HG02678 (cell line): ENCODE results near the gene COASY.

ENCODE experiments used
- ATAC-seq: cut with Tn5 transposase; IDR thresholded peaks from one replicate; pipeline ENCODE4 v1.9.1; 2021; ENCODE audit warnings: mild to moderate bottlenecking, moderate library complexity; ENCODE audit not compliant: unreplicated experiment

COASY gene

DNA sequence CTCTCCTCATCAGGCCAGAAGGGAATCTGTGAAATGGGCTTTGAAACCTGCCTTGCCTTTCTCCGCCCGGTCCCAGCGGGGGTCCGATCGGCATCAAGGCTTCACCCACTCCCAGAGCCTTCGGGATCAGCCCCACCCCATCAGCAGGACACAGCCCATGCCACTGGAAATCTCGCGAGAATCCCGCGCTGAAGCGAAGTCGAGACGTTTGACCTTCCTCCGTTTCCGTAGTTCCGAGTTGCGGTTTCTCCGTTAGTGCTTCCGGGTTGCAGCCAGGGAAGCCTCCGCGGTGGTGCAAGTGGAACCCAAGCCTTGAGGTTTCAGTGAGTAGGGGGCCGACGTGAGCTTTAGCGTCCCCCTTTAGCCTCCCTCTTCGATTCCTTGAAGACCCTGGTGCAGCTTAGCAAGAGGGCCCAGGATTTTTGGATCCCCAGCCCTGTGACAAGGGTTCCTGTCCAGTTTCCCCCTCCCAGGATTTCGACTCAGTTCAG, at the start of gene COASY:
Gene COASY, plus strand, starts transcription at position 252 of the 491 bp plus-strand sequence. CDS start 475 bp downstream, outside the sequence.
- ATAC-seq = peak; percentile 58

DNA sequence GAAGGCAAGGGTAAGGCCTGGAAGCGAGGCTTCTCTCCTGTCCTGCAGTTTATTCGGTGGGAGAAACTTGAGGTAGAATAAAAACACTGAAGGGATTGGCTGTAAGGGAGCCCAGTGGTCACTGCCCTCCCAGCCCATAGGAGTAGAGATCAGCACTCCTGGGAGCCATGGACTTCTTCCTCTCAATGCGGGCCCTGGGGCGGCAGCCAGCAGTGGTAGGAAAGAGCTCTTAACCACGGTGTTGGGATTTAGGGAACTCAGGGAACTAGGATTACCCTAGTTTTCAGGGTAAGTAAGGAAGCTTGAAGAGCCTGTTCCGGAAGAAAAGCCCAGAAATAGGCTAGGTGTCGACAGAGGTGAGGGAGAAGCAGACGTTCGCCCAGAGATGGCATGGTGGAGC, 49.7 kb upstream of the COASY start:
- ATAC-seq = no peak

DNA sequence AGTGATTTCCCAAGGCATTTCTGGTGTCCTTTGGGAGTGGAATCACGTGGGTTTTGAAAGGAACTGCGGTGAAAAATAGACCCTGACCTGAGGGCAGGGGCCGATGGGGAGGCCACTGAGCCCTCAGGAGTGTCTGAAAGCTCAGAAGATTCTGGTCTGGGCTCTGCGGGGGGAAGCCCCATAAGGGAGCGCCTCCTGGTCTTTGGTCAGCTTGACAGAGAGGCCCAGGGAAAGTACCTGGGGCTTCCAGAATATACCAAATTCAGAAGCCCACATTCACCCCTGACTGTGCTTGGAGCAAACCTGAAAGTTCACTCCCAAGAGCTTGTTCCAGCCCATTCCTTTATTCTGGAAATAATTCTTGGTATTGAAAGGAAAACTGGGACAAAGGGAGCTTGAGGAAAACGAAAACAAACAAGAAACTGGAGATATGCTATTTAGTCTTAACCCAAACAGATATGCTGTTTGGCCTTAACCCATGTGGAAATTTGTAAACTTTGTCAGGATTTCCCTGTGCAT, 49.2 kb upstream of the COASY start:
- ATAC-seq = no peak

DNA sequence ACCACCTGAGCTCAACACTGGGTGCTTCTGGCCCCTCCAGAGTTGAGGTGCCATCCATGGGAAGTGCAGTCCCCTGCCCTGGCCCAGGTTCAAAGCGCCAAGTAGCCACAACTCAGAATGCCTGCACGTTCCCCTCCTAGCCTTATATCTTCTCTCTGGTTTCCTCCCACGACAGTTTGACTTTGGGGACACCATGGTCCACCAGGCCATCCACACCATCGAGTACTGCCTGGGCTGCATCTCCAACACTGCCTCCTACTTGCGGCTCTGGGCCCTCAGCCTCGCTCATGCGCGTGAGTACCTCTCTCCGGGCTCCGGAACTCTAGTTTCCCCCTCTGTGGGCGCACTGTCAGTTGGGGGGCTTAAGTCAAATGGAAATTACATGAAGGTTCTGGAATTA, 48.3 kb upstream of the COASY start:
- no peak for ATAC-seq

DNA sequence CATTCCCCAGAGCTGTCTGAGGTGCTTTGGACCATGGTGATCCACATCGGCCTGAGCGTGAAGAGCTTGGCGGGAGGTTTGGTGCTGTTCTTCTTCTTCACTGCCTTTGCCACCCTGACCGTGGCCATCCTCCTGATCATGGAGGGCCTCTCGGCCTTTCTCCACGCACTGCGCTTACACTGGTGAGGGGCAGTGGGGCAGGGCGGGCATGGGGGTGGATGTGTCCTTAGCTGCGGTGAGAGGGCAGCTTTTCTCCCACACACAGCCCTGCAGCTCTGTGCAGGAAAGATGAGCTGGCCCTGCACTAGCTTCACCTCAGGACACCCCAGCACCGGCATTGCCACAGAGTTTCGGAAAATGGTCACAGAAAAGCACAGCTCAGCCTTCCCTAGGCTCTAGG, 47.7 kb upstream of the COASY start:
- ATAC-seq = no peak

DNA sequence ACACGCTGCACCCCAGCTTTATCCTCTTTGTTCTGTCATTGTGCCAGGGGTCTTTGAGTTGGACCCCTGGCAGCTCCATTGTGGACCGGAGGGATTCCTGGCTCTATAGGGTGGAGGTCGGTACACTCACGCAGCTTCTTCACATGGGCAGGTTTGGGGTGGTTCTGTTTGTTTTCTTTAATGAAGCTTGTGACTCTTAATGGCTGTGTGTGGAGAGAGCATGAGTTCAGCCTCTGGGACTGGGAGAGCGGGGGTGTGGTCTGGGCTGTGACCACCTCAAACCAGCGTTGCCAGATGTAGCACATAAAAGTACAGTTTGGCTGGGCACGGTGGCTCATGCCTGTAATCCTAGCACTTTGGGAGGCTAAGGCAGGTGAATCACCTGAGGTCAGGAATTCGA, 47.1 kb upstream of the COASY start:
- no peak for ATAC-seq

DNA sequence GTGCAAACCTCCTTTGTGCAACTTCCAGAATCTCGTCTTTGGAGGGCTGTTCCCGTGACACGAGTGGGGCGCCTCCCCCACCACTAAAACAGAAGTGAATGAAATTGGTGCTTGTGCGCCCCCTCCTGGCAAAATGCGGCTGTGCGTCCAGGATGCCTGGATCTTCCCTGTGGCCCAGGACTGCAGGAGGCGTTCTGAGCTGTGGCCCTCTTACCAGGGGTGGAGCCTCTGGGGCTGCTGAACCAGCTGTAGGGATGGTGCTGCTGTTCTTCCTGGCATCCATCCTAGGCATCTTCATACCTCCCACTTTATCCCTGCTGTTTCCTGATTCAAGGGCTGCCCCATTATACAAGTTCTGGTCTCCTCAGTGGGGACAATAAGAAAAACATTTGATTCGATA, 44.4 kb upstream of the COASY start:
- no peak for ATAC-seq

DNA sequence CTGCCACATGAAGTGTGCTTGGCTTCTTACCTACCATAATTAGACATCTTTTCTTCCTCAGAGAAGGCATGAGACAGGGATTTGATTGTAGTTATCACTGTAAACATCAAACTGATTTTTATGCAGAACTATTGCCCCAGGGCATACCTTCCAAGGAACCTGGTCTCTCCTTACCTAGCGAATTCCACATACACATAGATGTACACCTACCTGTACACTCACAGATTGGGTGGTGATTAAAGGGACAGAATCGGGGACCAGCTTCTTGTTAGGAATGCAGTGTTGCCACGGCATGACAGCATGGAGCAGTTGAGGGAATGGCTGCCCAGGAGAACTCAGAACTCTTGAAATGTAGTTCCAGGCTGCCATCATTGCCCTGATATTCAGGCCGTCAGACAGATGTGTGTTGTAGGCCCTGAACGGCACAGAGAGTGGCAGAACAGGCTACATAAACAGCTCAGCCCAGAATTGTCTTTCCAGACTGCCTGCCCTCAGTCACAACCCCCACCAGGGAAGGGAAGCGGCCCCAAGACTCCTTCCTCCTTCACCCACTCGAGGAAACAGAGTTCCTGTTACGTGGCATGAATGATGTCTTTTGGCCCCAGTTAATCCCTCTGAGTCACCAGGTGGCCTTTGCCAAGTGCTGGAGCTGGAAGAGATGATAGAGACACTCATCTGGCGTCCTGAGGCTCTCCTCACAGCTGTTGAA, 43.7 kb upstream of the COASY start:
- ATAC-seq = no peak

DNA sequence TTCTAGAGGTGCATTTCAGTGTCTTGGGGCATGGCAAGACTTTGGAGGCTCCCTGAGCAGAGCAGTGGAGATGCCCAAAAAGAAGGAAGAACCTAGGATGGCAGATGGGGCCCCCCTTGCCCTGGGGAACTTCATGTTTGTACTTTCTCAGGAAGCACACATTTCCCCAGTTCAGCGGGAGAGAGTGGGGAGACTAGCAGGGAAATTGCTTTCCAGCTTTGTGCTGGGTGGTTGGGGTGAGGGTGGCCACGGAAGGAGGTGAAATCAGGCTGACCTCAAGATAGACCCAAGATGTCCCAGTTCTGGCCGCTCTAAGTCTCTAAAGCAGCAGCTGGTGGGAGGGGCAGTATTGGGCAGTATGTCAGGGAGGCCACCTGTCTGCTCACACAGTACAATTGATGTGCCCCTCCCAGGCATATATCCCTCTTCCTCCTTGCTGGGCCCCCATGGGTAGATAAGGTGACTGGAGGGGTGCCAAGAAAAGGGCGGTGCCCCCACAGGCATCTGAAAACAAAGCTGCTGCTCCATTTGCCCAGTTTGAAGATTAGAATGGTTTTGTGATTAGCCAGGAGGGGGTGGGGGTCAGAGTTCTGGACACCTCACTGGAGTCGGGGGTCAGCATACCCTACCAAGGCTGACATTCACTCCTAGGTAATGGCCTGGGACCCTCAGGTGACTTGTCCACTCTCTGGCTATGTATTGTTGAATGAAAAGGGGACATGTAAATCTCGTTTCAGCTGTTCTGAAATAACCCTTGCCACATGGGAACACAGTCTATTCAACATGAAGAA, 43.0 kb upstream of the COASY start:
- no peak for ATAC-seq

DNA sequence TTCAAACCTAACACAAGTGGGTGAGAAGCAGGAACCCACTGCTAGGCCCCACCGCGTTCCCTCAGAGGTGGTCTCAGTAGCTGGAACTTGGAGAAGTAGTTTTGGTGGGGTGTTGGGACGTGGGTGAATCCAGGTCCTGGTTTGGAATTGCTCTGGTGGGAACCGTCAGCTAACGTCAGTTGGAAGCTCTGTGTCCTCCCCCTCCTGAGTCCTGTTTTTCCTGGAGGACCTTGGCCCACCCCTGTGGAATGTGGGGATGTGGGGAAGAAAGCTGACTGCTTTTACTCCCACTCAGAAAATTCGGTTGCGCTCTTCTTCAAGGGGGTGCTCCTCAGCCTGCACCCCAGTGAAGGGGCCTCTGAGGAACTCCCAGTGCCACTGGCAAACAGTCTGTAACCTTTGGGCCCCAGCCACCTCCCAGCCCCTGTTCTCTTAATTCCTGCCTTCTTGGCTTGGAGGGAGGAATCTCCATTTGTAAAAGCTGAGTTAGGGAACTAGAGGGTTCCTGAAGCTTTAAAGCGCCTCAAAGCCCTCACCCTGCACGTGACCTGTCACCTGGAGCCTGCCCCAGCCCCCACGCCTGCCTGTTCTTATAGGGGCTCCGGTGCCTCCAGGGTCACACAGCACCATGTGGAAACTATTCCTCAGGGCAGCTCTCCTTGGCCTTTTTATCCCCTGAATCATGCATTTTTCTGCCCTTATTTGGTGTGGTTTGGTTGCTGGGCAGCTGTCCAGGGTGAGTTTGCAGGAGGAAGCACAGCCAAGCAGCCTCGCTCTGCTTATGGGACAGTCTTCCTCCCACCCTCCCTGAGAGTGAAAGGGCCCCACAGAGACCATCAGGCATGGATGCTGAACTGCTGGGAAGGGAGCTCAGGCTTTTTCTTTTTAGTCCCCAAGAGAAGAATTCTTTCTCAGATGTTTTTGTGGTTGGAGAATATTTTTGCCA, 42.1 kb upstream of the COASY start:
- no peak for ATAC-seq

DNA sequence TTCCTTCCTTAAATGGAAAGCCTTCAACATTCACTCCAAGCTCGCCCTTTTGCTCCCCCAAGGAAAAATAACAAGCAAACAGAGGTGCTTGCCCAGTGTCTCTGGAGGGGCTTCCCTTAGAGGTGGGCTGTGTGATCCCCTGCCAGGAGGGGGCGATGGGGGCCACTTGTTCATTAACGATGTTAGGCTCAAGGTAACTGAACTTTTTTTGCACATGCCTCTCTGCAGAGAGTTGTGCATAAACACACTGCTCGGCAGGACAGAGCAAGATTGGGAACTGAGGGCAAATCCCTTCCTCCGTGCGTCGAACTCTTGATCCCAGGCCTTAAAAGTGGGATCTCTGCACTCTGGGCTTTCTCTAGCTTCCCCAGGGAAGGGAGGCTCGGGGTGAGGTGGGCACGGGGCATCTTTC, 41.4 kb upstream of the COASY start:
- no peak for ATAC-seq

DNA sequence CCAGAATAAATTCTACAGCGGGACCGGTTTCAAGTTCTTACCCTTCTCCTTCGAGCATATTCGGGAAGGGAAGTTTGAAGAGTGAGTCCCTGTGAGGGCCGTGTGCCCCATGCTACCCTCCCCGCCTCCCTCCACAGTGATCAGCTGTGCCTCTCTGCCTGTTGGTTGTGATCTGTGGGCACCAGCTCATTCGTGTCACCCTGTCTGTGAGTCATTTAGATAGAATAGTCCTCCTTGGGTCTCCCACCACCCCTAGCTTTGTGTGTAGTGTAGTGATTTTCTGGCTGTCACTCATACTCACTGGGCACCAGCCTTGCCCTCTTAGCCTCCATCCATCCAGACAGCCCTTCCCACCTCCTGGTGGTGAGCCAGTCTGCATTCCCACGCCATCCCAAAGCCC, 40.9 kb upstream of the COASY start:
- no peak for ATAC-seq

DNA sequence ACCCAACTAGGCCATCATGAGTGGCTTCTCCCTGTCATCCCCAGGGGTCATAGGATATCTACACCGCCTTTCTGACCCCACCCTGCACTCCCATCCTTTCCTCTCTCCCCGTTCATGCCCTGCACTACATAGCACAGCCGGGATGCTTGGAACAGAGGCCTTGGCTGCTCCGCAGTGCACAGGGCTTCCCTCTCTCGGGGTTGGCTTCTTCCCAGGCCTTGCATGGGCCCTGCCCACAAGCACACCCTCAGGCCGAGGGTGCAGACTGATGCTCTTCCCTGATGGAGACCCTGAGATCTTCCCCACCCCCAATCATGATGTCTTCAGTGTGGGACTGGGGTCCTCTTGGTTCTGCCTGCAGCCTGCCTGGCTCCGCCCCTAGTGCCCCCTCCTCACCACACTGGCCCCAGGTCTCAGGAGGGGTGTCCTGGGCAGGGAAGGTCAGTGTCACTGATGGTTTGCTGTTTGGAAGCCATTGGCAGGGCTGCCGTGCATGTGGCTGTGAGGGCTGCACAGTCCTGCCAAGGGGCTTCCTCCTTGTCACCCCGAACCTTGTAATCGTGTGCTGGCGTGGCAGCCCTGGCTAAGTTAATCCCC, 40.2 kb upstream of the COASY start:
- ATAC-seq = no peak

DNA sequence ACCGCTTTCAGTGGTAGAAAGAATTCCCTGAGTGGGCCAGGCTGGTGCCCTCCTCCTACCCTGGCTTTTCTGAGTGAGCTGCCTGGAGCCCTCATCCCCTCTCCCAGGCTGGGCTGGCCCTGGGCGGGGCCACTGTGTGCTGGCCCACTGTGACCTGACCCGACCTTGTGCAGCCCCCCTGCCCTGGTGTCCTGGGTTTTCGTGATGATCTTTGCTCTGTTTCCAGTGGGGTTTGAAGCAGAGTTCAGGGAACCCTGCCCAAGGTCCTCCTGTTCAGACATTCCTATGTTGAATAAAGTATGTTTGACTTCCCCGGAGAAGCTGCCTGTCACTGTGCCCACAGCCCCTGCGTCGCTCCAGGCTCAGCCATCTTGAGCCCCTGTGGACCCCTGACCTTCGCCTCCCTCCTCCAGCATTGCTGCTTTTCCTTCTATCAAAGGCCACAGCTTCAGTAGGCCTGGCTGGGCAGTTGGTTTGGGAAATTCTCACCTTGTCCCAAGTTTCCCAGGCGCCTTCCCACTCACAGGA, 39.6 kb upstream of the COASY start:
- no peak for ATAC-seq

DNA sequence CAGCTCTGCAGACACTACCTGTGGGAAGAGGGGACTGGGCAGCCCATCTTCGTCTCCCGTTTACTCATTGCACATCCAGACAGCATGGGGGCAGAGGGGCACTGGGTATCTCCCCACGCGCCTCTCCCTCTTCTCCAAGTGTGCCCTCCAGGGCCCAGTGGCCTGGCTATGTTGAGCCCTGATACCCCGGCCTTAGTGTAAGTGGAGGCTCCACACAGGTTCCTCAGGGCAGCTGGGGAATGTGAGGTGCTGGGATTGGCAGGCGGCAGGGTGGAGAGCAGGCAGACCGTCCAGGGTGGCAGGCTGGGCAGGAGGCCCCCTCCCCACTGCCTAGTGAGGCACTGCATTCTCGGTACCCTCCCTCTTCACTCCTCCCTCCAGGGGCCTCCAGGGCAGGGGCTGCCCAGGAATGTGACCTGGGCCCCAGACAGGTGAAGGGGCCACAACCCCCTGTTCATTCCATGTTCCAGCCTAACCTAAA, 39.1 kb upstream of the COASY start:
- no peak for ATAC-seq

DNA sequence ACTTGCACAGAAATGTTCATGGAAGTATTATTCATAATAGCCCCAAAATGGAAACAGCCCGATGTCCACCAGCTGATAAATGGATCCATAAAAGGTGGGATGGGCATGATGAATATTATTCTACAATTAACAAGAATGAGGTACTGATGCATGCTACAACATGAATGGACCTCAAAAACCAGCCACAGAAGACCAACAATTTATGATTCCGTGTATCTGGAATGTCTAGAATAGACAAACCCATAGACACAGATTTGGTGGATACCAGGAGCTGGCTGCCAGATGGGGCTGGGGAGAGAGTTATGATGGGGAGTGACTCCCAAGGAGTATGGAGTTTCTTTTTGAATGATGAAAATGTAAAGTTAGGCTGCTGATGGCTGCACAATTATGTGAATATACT, 36.7 kb upstream of the COASY start:
- ATAC-seq = no peak

DNA sequence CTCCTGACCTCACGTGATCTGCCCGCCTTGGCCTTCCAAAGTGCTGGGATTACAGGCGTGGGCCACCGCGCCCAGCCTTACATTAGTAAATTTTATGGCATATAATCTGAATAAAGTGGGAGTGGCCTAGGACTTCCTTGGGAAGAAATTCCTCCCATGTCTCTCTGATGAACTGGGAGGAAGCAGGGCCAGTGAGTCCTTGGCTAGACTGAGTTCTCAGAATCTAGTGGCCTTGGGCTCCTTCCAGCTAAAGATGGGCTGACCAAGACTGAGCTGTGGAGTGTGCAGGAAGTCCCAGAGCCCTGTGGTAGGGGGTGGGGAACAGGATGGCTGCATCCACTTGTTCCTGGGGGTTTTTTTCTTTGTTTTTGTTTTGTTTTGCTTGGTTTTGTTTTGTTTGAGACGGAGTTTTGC, 35.9 kb upstream of the COASY start:
- ATAC-seq = no peak

DNA sequence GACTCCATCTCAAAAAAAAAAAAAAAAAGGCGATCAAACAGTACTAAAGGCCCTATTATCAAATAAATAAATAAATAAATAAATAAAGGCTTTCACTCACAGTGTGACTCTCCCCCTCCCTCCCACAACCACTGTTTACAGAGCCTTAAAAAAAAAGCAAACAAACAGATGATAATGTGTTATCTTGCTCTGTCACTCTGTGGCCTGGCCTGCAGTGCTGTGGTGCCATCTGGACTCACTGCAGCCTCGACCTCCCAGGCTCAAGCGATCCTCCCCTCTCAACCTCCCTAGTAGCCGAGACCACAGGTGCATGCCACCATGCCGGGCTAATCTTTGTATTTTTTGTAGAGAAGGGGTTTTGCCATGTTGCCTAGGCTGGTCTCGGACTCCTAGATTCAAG, 34.0 kb upstream of the COASY start:
- no peak for ATAC-seq

DNA sequence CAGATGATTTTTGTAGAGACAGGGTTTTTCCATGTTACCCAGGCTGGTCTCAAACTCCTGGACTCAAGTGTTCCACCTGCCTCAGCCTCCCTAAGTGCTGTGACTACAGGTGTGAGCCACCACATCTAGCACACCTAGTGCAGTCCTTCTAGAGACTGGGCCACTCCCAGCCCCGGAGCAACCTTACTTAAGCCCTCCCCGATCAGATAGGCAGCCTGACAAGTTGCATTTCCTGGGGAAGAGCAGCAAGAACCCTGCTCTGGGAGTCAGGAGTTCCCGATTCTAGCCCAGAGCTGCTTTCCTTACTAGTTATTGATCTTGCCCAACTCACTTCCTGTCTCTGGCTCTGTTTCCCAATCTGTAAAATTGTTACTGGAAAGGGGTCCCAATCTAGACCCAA, 32.9 kb upstream of the COASY start:
- ATAC-seq = no peak

DNA sequence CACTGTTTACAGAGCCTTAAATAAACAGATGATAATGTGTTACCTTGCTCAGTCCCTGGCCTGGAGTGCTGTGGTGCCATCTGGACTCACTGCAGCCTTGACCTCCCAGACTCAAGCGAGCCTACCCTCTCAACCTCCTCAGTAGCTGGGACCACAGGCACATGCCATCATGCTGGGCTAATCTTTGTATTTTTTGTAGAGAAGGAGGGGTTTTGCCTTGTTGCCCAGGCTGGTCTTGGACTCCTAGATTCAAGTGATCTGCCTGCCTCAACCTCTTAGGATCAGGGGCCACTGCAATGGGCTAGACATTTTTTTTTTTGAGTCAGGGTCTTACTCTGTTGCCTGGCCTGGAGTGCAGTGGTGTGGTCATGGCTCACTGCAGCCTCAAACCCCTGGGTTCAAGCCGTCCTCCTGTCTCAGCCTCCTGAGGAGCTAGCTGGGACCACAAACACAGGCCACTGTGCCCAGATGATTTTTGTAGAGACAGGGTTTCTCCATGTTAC, 30.9 kb upstream of the COASY start:
- ATAC-seq = no peak
